ENCODE results near the gene PCNX3. TPM values are rescaled to one million over a fixed set of nuclear protein-coding genes. Genes with fewer than 3 reads are reported as not detected.

PCNX3 gene
- total and polyA plus RNA-seq, 10 of the 15 experiments (the other 5 are each of a cell fraction or from before 2014, with no cell fraction given) = 0.03 to 46.6 (median 8.4) TPM

GRCh38 chr11:65625628-65626342 lies 10.2 kb downstream of the PCNX3 start:
- BruUV-seq (replicated peaks) = no TSS peak
- H3K4me3 ChIP-seq = no peak overlapping the region
- POLR2A ChIA-PET = interaction anchor here (0.7 to 1.8 kb wide), 2 partner anchors 8 to 12 kb away, joined by 3 to 7 read pairs; partner anchors contain the start of gene SIPA1
- H4K20me1 ChIP-seq (ENCODE audit: control insufficient read depth, insufficient read depth) = no peaks in the 10 kb centered on the region
- peaks cover 28 to 39% of the 10 kb centered on the region in 2 experiments for H3K36me3 ChIP-seq (ENCODE audit: control insufficient read depth in 2 of 2, insufficient read depth in 2 of 2, low read length in 1 of 2)
- intact Hi-C loops (cut with micrococcal nuclease; ENCODE audit: unreplicated experiment) = loop anchor here (5.0 kb wide), 1 partner anchor 82 kb away; no protein-coding TSS in a partner anchor
- peak; percentile 96 for ATAC-seq
- RAD21 ChIA-PET (ENCODE audit: unreplicated experiment) = interaction anchor here (0.8 to 1.9 kb wide), 14 partner anchors 10 to 144 kb away, joined by 3 to 15 read pairs (median 4); partner anchors contain the start of genes KAT5, RELA and SIPA1
- no peak overlapping the region for H3K27ac ChIP-seq (ENCODE audit: control insufficient read depth, insufficient read depth)
- H3K4me2 ChIP-seq (ENCODE audit: control insufficient read depth, insufficient read depth) = no peak overlapping the region
- in situ Hi-C loops (cut with MboI) = no loop called here
- no peaks in the 10 kb centered on the region for H3K9me3 ChIP-seq (replicated peaks; ENCODE audit: control insufficient read depth, insufficient read depth, low read length)
- no peak overlapping the region for H2AFZ ChIP-seq (ENCODE audit: control insufficient read depth, low read depth, low read length)
- H3K79me2 ChIP-seq (ENCODE audit: control insufficient read depth, insufficient read depth, low read length) = no peaks in the 10 kb centered on the region; the same call in 1 of the 2 replicates
- CTCF ChIA-PET = interaction anchor here (0.6 to 3.1 kb wide), 23 partner anchors 9 to 207 kb away, joined by 3 to 26 read pairs (median 5); partner anchors contain the start of genes KAT5, PCNX3, SCYL1 and SIPA1
- SMC1A ChIA-PET (ENCODE audit: uncharacterized antibody, unreplicated experiment) = interaction anchor here (0.7 to 2.6 kb wide), 10 partner anchors 9 to 207 kb away, joined by 3 to 14 read pairs (median 4); partner anchors contain the start of genes KAT5 and SIPA1
- H3K4me1 ChIP-seq (ENCODE audit: control insufficient read depth, insufficient read depth, low read length) = no peaks in the 10 kb centered on the region
- DNase-seq (ENCODE audit: low read depth, low spot score) = no peak
- no peak for FAIRE-seq
- H3K27me3 ChIP-seq (replicated peaks in 1 of 2; ENCODE audit: control insufficient read depth in 2 of 2, insufficient read depth in 2 of 2, low read length in 1 of 2) = no peaks in the 10 kb centered on the region
- WGBS (ENCODE audit: insufficient coverage, insufficient replicate concordance, low lambda C conversion rate, missing lambda C conversion rate) = 89% methylated on average over 30 of the region's 30 CpGs
- TF ChIP-seq RAD21 (IDR thresholded peaks at IDR 0.05; ENCODE audit: insufficient read depth, low read depth, low read length) = peak; percentile 39
- TF ChIP-seq NR2F1 (conservative IDR thresholded peaks at IDR 0.05) = 0 out of 2 replicates have a peak, but pooled peaks have one; percentile 10
- no peak for TF ChIP-seq HDAC2 (IDR thresholded peaks at IDR 0.05)
- TF ChIP-seq NFYB (IDR thresholded peaks at IDR 0.05; ENCODE audit: insufficient read depth, low read depth, low read length) = no peak
- TF ChIP-seq, protein P1, sequence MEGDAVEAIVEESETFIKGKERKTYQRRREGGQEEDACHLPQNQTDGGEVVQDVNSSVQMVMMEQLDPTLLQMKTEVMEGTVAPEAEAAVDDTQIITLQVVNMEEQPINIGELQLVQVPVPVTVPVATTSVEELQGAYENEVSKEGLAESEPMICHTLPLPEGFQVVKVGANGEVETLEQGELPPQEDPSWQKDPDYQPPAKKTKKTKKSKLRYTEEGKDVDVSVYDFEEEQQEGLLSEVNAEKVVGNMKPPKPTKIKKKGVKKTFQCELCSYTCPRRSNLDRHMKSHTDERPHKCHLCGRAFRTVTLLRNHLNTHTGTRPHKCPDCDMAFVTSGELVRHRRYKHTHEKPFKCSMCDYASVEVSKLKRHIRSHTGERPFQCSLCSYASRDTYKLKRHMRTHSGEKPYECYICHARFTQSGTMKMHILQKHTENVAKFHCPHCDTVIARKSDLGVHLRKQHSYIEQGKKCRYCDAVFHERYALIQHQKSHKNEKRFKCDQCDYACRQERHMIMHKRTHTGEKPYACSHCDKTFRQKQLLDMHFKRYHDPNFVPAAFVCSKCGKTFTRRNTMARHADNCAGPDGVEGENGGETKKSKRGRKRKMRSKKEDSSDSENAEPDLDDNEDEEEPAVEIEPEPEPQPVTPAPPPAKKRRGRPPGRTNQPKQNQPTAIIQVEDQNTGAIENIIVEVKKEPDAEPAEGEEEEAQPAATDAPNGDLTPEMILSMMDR (IDR thresholded peaks at IDR 0.05 in 2 of 3, conservative IDR thresholded peaks at IDR 0.05 in 1 of 3; ENCODE audit: control insufficient read depth in 2 of 3, extremely low read depth in 1 of 3, insufficient read depth in 1 of 3, low read depth in 3 of 3, low read length in 3 of 3) = peak; percentile 60 to 87 (median 85)
- peak; percentile 13; the same call in 1 of the 2 replicates for TF ChIP-seq RFX5 (IDR thresholded peaks at IDR 0.05; ENCODE audit: low read depth, low read length)
- TF ChIP-seq GATAD2B (conservative IDR thresholded peaks at IDR 0.05; ENCODE audit: low read depth) = peak; percentile 38; the same call in 1 of the 2 replicates
- TF ChIP-seq BHLHE40 (IDR thresholded peaks at IDR 0.05; ENCODE audit: borderline replicate concordance in 1 of 2, low read depth in 2 of 2, low read length in 1 of 2) = 0 out of 4 replicates have a peak, but pooled peaks of 1 of the 2 experiments have one; percentile 20
- peak; percentile 68; the same call in 1 of the 2 replicates for TF ChIP-seq SMARCA5 (IDR thresholded peaks at IDR 0.05)
- TF ChIP-seq LARP7 (IDR thresholded peaks at IDR 0.05) = peak; percentile 67; the same call in 1 of the 2 replicates
- TF ChIP-seq YBX1 (IDR thresholded peaks at IDR 0.05) = no peak
- TF ChIP-seq POU2F2 (IDR thresholded peaks at IDR 0.05; ENCODE audit: borderline replicate concordance, low read depth, low read length) = no peak
- 0 out of 2 replicates have a peak, but pooled peaks have one; percentile 19 for TF ChIP-seq IKZF1 (conservative IDR thresholded peaks at IDR 0.05)
- TF ChIP-seq, protein P2, sequence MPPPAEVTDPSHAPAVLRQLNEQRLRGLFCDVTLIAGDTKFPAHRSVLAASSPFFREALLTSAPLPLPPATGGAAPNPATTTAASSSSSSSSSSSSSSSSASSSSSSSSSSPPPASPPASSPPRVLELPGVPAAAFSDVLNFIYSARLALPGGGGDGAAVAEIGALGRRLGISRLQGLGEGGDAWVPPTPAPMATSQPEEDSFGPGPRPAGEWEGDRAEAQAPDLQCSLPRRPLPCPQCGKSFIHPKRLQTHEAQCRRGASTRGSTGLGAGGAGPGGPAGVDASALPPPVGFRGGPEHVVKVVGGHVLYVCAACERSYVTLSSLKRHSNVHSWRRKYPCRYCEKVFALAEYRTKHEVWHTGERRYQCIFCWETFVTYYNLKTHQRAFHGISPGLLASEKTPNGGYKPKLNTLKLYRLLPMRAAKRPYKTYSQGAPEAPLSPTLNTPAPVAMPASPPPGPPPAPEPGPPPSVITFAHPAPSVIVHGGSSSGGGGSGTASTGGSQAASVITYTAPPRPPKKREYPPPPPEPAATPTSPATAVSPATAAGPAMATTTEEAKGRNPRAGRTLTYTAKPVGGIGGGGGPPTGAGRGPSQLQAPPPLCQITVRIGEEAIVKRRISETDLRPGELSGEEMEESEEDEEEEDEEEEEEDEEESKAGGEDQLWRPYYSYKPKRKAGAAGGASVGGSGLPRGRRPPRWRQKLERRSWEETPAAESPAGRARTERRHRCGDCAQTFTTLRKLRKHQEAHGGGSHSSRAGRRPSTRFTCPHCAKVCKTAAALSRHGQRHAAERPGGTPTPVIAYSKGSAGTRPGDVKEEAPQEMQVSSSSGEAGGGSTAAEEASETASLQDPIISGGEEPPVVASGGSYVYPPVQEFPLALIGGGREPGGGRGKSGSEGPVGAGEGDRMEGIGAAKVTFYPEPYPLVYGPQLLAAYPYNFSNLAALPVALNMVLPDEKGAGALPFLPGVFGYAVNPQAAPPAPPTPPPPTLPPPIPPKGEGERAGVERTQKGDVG (CRISPR knock-in tag; IDR thresholded peaks at IDR 0.05) = no peak
- TF ChIP-seq HDGF (IDR thresholded peaks at IDR 0.05) = peak; percentile 76
- TF ChIP-seq SMC3 (IDR thresholded peaks at IDR 0.05; ENCODE audit: borderline replicate concordance, low read length) = peak; percentile 70; the same call in 1 of the 2 replicates
- 0 out of 2 replicates have a peak, but pooled peaks have one; percentile 28 for TF ChIP-seq NBN (IDR thresholded peaks at IDR 0.05)
- H3K9ac ChIP-seq (ENCODE audit: control insufficient read depth, insufficient read depth, low read length) = no peak overlapping the region
